GM19238 (cell line): ENCODE data around the gene RABEP2.
"Not testable (repeated sequence)": the region's sequence is repeated elsewhere in the genome, so short reads cannot be mapped to it uniquely, and the experiment has no call there.

Experiments used
- DNase-seq: peaks from one replicate; pipeline ENCODE4 v3.0.0; 2011; ENCODE audit warnings: low spot score; ENCODE audit not compliant: insufficient read length

The RABEP2 gene

GRCh38 chr16:28904363-28904762 lies 20.7 kb downstream of the RABEP2 start:
- DNase-seq, result no peak

GRCh38 chr16:28903344-28904042 lies 21.5 kb downstream of the RABEP2 start:
- DNase-seq, result no peak

GRCh38 chr16:28902909-28903308 lies 22.1 kb downstream of the RABEP2 start:
- DNase-seq, result no peak

GRCh38 chr16:28901862-28902261 lies 23.2 kb downstream of the RABEP2 start:
- no peak for DNase-seq

GRCh38 chr16:28900601-28901000 lies 24.4 kb downstream of the RABEP2 start:
- DNase-seq, result no peak

- DNase-seq, result no peak
These were observed 25.0 kb downstream of the RABEP2 start for GRCh38 chr16:28899882-28900590.

GRCh38 chr16:28898942-28899341 lies 26.1 kb downstream of the RABEP2 start:
- DNase-seq, result no peak

- no peak for DNase-seq
These were observed 26.8 kb downstream of the RABEP2 start for GRCh38 chr16:28898266-28898665.

- no peak for DNase-seq
These were observed 27.2 kb downstream of the RABEP2 start for GRCh38 chr16:28897826-28898225.

GRCh38 chr16:28895609-28896008 lies 29.4 kb downstream of the RABEP2 start:
- no peak for DNase-seq

- DNase-seq, result no peak
These were observed 31.7 kb downstream of the RABEP2 start for GRCh38 chr16:28893291-28893690.

- DNase-seq, result no peak
These were observed 32.8 kb downstream of the RABEP2 start for GRCh38 chr16:28891964-28892890.

GRCh38 chr16:28890355-28890754 lies 34.7 kb downstream of the RABEP2 start:
- not testable (repeated sequence) for DNase-seq

- no peak for DNase-seq
These were observed 38.1 kb downstream of the RABEP2 start for GRCh38 chr16:28886945-28887344.

GRCh38 chr16:28884045-28884444 lies 41.0 kb downstream of the RABEP2 start:
- no peak for DNase-seq

- no peak for DNase-seq
These were observed 41.6 kb downstream of the RABEP2 start for GRCh38 chr16:28883221-28883996.

GRCh38 chr16:28882551-28883160 lies 42.4 kb downstream of the RABEP2 start:
- no peak for DNase-seq

GRCh38 chr16:28881565-28881964 lies 43.5 kb downstream of the RABEP2 start:
- DNase-seq, result not testable (repeated sequence)

- no peak for DNase-seq
These were observed 44.1 kb downstream of the RABEP2 start for GRCh38 chr16:28880955-28881354.

- DNase-seq, result no peak
These were observed 44.5 kb downstream of the RABEP2 start for GRCh38 chr16:28880589-28880915.
